ENCODE measurements around the gene PIRT. TPM values are rescaled to one million over a fixed set of nuclear protein-coding genes. Genes with fewer than 3 reads are reported as not detected.

Gene PIRT
- total RNA-seq, 1 donor from 2014 or later, result not detected

DNA sequence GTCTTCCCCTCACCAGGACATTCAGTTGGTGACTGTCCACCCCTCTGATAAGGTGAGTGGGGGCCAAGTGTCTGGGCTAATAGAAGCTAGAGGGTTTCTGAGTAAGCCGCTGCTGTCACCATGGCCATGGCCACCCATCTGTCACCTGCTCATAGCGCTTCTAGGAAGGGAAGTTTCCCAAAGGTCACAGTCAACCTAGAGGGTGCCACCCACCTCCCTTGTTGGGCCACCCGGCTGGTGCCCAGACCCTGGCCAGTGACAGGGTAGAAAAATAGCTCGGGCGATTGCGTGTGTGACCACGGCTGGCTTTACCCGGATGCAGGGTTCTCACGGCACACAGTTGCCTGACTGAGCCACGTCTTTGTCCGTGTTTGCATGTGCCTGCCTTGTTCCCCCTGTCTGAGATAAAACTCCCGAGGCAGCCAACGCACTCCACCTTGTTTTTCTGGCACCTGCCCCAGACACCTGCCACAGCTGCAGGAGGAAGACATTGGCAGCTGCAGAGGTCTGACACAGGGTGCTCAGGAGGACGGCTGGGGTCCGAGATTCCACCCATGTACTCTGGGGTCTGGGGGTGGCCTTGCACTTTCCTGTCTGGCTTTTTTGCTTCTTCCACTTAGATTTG is 809 bp downstream of the PIRT start:
- Mint-ChIP-seq H3K4me1 (ENCODE audit: low read depth) (no peaks in the 10 kb centered on the region), H3K27ac (no peak overlapping the region), H3K9me3 (ENCODE audit: low read depth) (no peaks in the 10 kb centered on the region), H3K27me3 (peaks cover 24% of the 10 kb centered on the region), H3K4me3 (ENCODE audit: low read depth) (no peak overlapping the region), H3K36me3 (ENCODE audit: insufficient read depth) (no peaks in the 10 kb centered on the region)
- DNase-seq (ENCODE audit: low spot score, unreplicated experiment), result no peak
- no peak for TF ChIP-seq CTCF (IDR thresholded peaks at IDR 0.05; ENCODE audit: unreplicated experiment)

- no peaks in the 10 kb centered on the region for H3K4me1 Mint-ChIP-seq (ENCODE audit: low read depth)
- no peaks in the 10 kb centered on the region for H3K9me3 Mint-ChIP-seq (ENCODE audit: low read depth)
- no peak for DNase-seq (ENCODE audit: low spot score, unreplicated experiment)
- H3K27me3 Mint-ChIP-seq, result peaks cover 22% of the 10 kb centered on the region
- no peak overlapping the region for H3K4me3 Mint-ChIP-seq (ENCODE audit: low read depth)
- no peaks in the 10 kb centered on the region for H3K36me3 Mint-ChIP-seq (ENCODE audit: insufficient read depth)
- no peak overlapping the region for H3K27ac Mint-ChIP-seq
- TF ChIP-seq CTCF (IDR thresholded peaks at IDR 0.05; ENCODE audit: unreplicated experiment), result no peak
These were observed 1.7 kb downstream of the PIRT start for GRCh38 chr17:10836145-10836544.

DNA sequence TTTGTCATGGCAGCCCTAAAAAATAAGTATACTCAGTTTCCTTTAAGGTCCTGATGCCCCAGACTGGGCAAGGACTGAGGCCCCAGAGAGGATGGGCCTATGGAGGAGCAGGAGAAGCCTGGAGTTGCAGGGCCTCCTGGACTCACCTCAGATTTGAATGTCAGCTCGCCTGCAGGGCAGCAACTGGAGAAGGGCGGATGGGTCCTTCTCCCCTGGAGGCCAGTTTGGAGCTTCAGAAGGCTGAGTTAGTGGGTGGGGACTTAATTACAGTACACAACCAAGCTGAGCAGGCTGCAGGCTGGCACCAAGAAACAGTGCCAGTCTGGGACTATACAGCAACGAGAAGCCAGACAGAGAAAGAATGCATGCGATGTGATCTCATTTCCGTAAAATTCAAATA is 6.2 kb downstream of the PIRT start:
- H3K36me3 Mint-ChIP-seq (ENCODE audit: insufficient read depth), result no peaks in the 10 kb centered on the region
- H3K27ac Mint-ChIP-seq, result no peak overlapping the region
- H3K4me3 Mint-ChIP-seq (ENCODE audit: low read depth), result no peak overlapping the region
- no peaks in the 10 kb centered on the region for H3K9me3 Mint-ChIP-seq (ENCODE audit: low read depth)
- no peak for TF ChIP-seq CTCF (IDR thresholded peaks at IDR 0.05; ENCODE audit: unreplicated experiment)
- H3K4me1 Mint-ChIP-seq (ENCODE audit: low read depth), result no peaks in the 10 kb centered on the region
- peaks cover 14% of the 10 kb centered on the region for H3K27me3 Mint-ChIP-seq
- no peak for DNase-seq (ENCODE audit: low spot score, unreplicated experiment)

DNA sequence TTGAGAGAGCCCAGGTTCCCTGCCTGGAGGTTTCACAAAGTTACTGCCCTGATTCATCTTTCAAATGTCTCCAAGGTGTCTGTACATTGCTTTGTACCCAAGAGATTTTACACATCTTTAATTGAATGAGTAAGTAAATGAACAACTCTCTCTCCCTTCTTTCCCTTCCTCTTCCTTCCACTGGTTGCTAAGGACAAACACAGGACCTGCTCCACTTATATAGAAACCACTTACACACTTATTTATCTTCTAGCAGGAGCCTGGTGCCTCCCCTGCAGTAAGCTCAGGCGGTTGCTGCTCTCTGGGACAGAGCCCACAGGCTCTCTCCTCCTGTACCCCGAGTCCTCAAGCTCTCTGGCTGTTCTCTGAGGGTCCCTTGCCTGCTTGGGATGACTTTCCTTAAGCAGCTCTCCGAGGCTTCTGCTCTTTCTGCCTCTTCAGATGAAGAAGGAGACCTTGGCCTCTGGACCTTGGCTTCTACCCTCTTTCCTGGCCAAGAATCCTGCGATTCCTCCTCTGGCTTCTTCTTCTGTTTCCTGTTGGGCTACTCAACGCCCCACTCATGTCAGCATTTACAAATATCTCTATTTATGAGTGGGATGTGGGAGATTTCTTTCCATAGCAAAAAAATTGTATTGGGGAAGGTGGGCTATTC is 9.9 kb downstream of the PIRT start:
- Mint-ChIP-seq H3K4me3 (ENCODE audit: low read depth) (no peak overlapping the region), H3K27ac (no peak overlapping the region), H3K4me1 (ENCODE audit: low read depth) (no peaks in the 10 kb centered on the region), H3K27me3 (peaks cover 15% of the 10 kb centered on the region), H3K36me3 (ENCODE audit: insufficient read depth) (no peaks in the 10 kb centered on the region), H3K9me3 (ENCODE audit: low read depth) (no peaks in the 10 kb centered on the region)
- no peak for TF ChIP-seq CTCF (IDR thresholded peaks at IDR 0.05; ENCODE audit: unreplicated experiment)
- DNase-seq (ENCODE audit: low spot score, unreplicated experiment), result no peak

GRCh38 chr17:10824874-10825273 is 13.0 kb downstream of the PIRT start:
- no peak for DNase-seq (ENCODE audit: low spot score, unreplicated experiment)
- Mint-ChIP-seq H3K27me3 (peaks cover 20% of the 10 kb centered on the region), H3K4me3 (ENCODE audit: low read depth) (no peak overlapping the region), H3K36me3 (ENCODE audit: insufficient read depth) (no peaks in the 10 kb centered on the region), H3K27ac (no peak overlapping the region), H3K4me1 (ENCODE audit: low read depth) (no peaks in the 10 kb centered on the region), H3K9me3 (ENCODE audit: low read depth) (no peaks in the 10 kb centered on the region)
- TF ChIP-seq CTCF (IDR thresholded peaks at IDR 0.05; ENCODE audit: unreplicated experiment), result no peak

Data from progenitor cell of endocrine pancreas (in vitro differentiated cells).